SK-N-SH (cell line): ENCODE data around the gene THSD4. TPM values are rescaled to one million over a fixed set of nuclear protein-coding genes. Genes with fewer than 3 reads are reported as not detected.

Experiments used
- CTCF ChIA-PET: fragments of 300-600, 350-600 bp; formaldehyde crosslinking; extraction: SDS; loops from one replicate; lab custom pipeline; 2021; lab: Yijun Ruan, JAX
- POLR2A ChIA-PET: fragments of 350-600 bp; sonication (Branson Sonifier 250); formaldehyde crosslinking; extraction: SDS; loops from one replicate; lab custom pipeline; 2020; ENCODE audit warnings: antibody characterized with exemption, inconsistent platforms; lab: Yijun Ruan, JAX
- DNase-seq: peaks from one replicate; pipeline ENCODE4 v3.0.0; 2012
- H2AFZ ChIP-seq: fragments of 200-600 bp; sonication (generic); 2 replicates; pipeline ENCODE4 v1.8.1; 2016; ENCODE audit warnings: antibody characterized with exemption, mild to moderate bottlenecking, low read depth
- H3F3A ChIP-seq: fragments of 200-600 bp; sonication (generic); replicated peaks from 2 replicates; pipeline ENCODE3; 2016; ENCODE audit warnings: antibody characterized with exemption, mild to moderate bottlenecking; ENCODE audit not compliant: insufficient read depth
- H3K27ac ChIP-seq, 2 experiments: fragments of 200-500 bp in 1 of 2; fragments of 200-600 bp in 1 of 2; sonication (Bioruptor generic) in 1 of 2; sonication (generic), shearing (Covaris generic) in 1 of 2; 2 replicates each; pipeline versions ENCODE4 v1.5.1 to v1.6.1; 2014 to 2016; ENCODE audit warnings: low read depth in 2 of 2, inconsistent platforms in 1 of 2, low read length in 1 of 2, mild to moderate bottlenecking in 1 of 2, mixed read lengths in 1 of 2
- H3K27me3 ChIP-seq: fragments of 200-600 bp; sonication (generic), shearing (Covaris generic); 2 replicates; pipeline ENCODE4 v1.6.1; 2016; ENCODE audit warnings: mixed run types; ENCODE audit not compliant: insufficient read depth
- H3K36me3 ChIP-seq, 2 experiments: fragments of 200-500 bp in 1 of 2; fragments of 200-600 bp in 1 of 2; sonication (Bioruptor generic) in 1 of 2; sonication (generic) in 1 of 2; replicated peaks in 1 of 2; 2 replicates each; pipeline versions ENCODE3 to v1.5.1; 2014 to 2016; ENCODE audit warnings: low read length in 1 of 2, mild to moderate bottlenecking in 1 of 2; ENCODE audit not compliant: insufficient read depth in 2 of 2, control insufficient read depth in 1 of 2
- H3K4me1 ChIP-seq, 2 experiments: fragments of 200-500 bp in 1 of 2; fragments of 200-600 bp in 1 of 2; sonication (Bioruptor generic) in 1 of 2; sonication (generic), shearing (Covaris generic) in 1 of 2; 2 replicates each; pipeline versions ENCODE4 v1.5.1 to v1.6.1; 2014 to 2016; ENCODE audit warnings: low read depth in 1 of 2, low read length in 1 of 2, mixed run types in 1 of 2; ENCODE audit not compliant: insufficient read depth in 2 of 2, control insufficient read depth in 1 of 2
- H3K4me2 ChIP-seq: fragments of 200-600 bp; sonication (generic), shearing (Covaris generic); 2 replicates; pipeline ENCODE4 v1.6.1; 2017; ENCODE audit warnings: mixed run types
- H3K4me3 ChIP-seq, 2 experiments: fragments of 200-500 bp in 1 of 2; fragments of 200-600 bp in 1 of 2; sonication (Bioruptor generic) in 1 of 2; sonication (generic), shearing (Covaris generic) in 1 of 2; 2 replicates each; pipeline versions ENCODE4 v1.5.1 to v1.8.1; 2014 to 2016; ENCODE audit warnings: low read depth in 2 of 2, inconsistent platforms in 1 of 2, low read length in 1 of 2, mild to moderate bottlenecking in 1 of 2, mixed read lengths in 1 of 2, moderate library complexity in 1 of 2
- H3K79me2 ChIP-seq: fragments of 200-600 bp; sonication (generic); 2 replicates; pipeline ENCODE4 v1.8.1; 2017; ENCODE audit warnings: mild to moderate bottlenecking; ENCODE audit not compliant: insufficient read depth
- H3K9ac ChIP-seq: fragments of 200-600 bp; sonication (generic); 2 replicates; pipeline ENCODE4 v1.6.1; 2017; ENCODE audit warnings: mixed run types
- H3K9me2 ChIP-seq: fragments of 200-600 bp; sonication (generic); 2 replicates; pipeline ENCODE4 v1.6.1; 2017; ENCODE audit warnings: mixed run types
- H3K9me3 ChIP-seq: fragments of 200-600 bp; sonication (generic); 2 replicates; pipeline ENCODE4 v1.6.1; 2017; ENCODE audit warnings: mixed run types, mild to moderate bottlenecking, moderate library complexity
- H4K20me1 ChIP-seq: fragments of 200-600 bp; sonication (generic); 2 replicates; pipeline ENCODE4 v1.6.1; 2017; ENCODE audit warnings: mild to moderate bottlenecking, mixed run types; ENCODE audit not compliant: insufficient read depth
- CHD2 ChIP-seq: fragments of 150-350 bp; IDR thresholded peaks from 2 replicates; pipeline ENCODE4 v1.6.1; 2018; ENCODE audit warnings: low read length; ENCODE audit not compliant: partially characterized antibody
- ELF1 ChIP-seq: IDR thresholded peaks from 2 replicates; pipeline ENCODE4 v1.4.0; 2012
- EP300 ChIP-seq, 2 experiments: IDR thresholded peaks; 2 replicates each; pipeline versions ENCODE4 v1.4.0 to v1.6.1; 2012; ENCODE audit warnings: borderline replicate concordance in 1 of 2, low read depth in 1 of 2, low read length in 1 of 2
- FOSL2 ChIP-seq: IDR thresholded peaks from 2 replicates; pipeline ENCODE4 v1.4.0; 2012; ENCODE audit warnings: low read depth, mild to moderate bottlenecking, moderate library complexity, borderline replicate concordance
- FOXJ3 ChIP-seq: sonication (generic); formaldehyde crosslinking; IDR thresholded peaks from 2 replicates; pipeline ENCODE4 v1.5.1; 2020; ENCODE audit warnings: mild to moderate bottlenecking, missing genetic modification reagents
- GABPA ChIP-seq: IDR thresholded peaks from 2 replicates; pipeline ENCODE4 v1.4.0; 2012; ENCODE audit warnings: low read depth, mild to moderate bottlenecking
- JUND ChIP-seq: IDR thresholded peaks from 2 replicates; pipeline ENCODE4 v1.4.0; 2012
- MEF2A ChIP-seq: IDR thresholded peaks from 2 replicates; pipeline ENCODE4 v1.4.0; 2012; ENCODE audit warnings: low read depth, borderline replicate concordance
- POLR2AphosphoS5 ChIP-seq: IDR thresholded peaks from 2 replicates; pipeline ENCODE4 v1.6.1; 2012; ENCODE audit warnings: low read depth, low read length
- RAD21 ChIP-seq: IDR thresholded peaks from 2 replicates; pipeline ENCODE4 v1.6.1; 2012; ENCODE audit warnings: mild to moderate bottlenecking, low read length
- RFX5 ChIP-seq: IDR thresholded peaks from 2 replicates; pipeline ENCODE4 v1.6.1; 2012; ENCODE audit warnings: mild to moderate bottlenecking, improper control_type of control experiment, low read length
- RXRA ChIP-seq: IDR thresholded peaks from 2 replicates; pipeline ENCODE4 v1.4.0; 2012; ENCODE audit warnings: low read depth, mild to moderate bottlenecking, borderline replicate concordance
- TAF1 ChIP-seq: IDR thresholded peaks from 2 replicates; pipeline ENCODE4 v1.6.1; 2012; ENCODE audit warnings: low read depth, mild to moderate bottlenecking, low read length, moderate library complexity, borderline replicate concordance
- TCF12 ChIP-seq: IDR thresholded peaks from 2 replicates; pipeline ENCODE4 v1.4.0; 2012
- TEAD4 ChIP-seq: IDR thresholded peaks from 2 replicates; pipeline ENCODE4 v1.4.0; 2012; ENCODE audit warnings: mild to moderate bottlenecking, borderline replicate concordance; ENCODE audit not compliant: insufficient read depth
- WGBS: methylation state at CpG from one replicate; pipeline ENCODE4 v1.1.6; 2017; ENCODE audit warnings: low lambda C conversion rate; 5-methylcytosine and 5-hydroxymethylcytosine counted together
- polyA plus RNA-seq, 3 experiments: library from polyadenylated mRNA; depleted of rRNA; stranded (reverse); fragments of >200 nt; gene quantifications; 2 replicates each; pipeline ENCODE4 v1.2.3, GENCODE V29; 2012
- TF ChIP-seq, protein P1 (sequence below): IDR thresholded peaks from 2 replicates; pipeline ENCODE4 v1.4.0; 2012; ENCODE audit warnings: low read depth, borderline replicate concordance
- TF ChIP-seq, protein P2 (sequence below): fragments of 200-600 bp; sonication (generic); IDR thresholded peaks from 2 replicates; pipeline ENCODE4 v1.6.1; 2017; ENCODE audit warnings: antibody characterized with exemption, mild to moderate bottlenecking, moderate library complexity
- TF ChIP-seq, protein P3 (sequence below): IDR thresholded peaks from 2 replicates; pipeline ENCODE4; 2012

The THSD4 gene
- polyA plus RNA-seq, 1 of the 3 experiments (the other 2 are of a cell fraction): 79.1 TPM

DNA sequence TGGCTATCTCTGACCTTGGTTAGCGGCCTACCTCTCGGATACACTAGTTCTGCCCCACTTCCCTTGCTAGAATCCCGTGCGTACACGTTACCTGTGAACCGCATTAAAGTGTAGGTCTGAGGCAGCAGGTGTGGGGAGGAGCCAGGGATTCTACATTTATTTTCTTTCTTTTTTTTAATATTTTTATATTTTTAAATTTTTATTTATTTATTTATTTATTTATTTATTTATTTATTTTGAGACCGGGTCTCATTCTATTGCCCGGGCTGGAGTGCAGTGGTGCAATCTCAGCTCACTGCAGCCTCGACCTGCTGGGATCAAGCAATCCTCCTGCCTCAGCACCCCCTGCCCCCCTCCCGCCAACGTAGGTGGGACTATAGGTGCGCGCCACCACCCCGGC, 634.2 kb downstream of the THSD4 start:
- POLR2A ChIA-PET: no interaction called here
- H3F3A ChIP-seq: peaks cover 17% of the 10 kb centered on the region
- H3K36me3 ChIP-seq: peaks cover 0 to 4% of the 10 kb centered on the region in 2 experiments
- CTCF ChIA-PET: interaction anchor here (4.4 kb wide), 1 partner anchor 407 kb away, joined by 27 read pairs; no protein-coding TSS in a partner anchor
- H3K4me3 ChIP-seq: no peak overlapping the region
- no peaks in the 10 kb centered on the region for H4K20me1 ChIP-seq
- H3K79me2 ChIP-seq: no peaks in the 10 kb centered on the region
- no peak overlapping the region for H2AFZ ChIP-seq
- no peak overlapping the region for H3K27ac ChIP-seq
- no peaks in the 10 kb centered on the region for H3K9me3 ChIP-seq
- no peak overlapping the region for H3K4me2 ChIP-seq
- no peaks in the 10 kb centered on the region for H3K27me3 ChIP-seq
- H3K9me2 ChIP-seq: no peaks in the 10 kb centered on the region
- DNase-seq: no peak
- H3K4me1 ChIP-seq: peaks cover 0 to 25% of the 10 kb centered on the region in 2 experiments; a peak in 2 of 4 replicates
- H3K9ac ChIP-seq: no peak overlapping the region
- 94% methylated on average over 14 of the region's 14 CpGs for WGBS
- TF ChIP-seq, protein P1, sequence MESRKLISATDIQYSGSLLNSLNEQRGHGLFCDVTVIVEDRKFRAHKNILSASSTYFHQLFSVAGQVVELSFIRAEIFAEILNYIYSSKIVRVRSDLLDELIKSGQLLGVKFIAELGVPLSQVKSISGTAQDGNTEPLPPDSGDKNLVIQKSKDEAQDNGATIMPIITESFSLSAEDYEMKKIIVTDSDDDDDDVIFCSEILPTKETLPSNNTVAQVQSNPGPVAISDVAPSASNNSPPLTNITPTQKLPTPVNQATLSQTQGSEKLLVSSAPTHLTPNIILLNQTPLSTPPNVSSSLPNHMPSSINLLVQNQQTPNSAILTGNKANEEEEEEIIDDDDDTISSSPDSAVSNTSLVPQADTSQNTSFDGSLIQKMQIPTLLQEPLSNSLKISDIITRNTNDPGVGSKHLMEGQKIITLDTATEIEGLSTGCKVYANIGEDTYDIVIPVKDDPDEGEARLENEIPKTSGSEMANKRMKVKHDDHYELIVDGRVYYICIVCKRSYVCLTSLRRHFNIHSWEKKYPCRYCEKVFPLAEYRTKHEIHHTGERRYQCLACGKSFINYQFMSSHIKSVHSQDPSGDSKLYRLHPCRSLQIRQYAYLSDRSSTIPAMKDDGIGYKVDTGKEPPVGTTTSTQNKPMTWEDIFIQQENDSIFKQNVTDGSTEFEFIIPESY: no peak
- TF ChIP-seq MEF2A (no peak), ELF1 (no peak), GABPA (no peak)
- TF ChIP-seq, all 33 proteins: peak for 0

DNA sequence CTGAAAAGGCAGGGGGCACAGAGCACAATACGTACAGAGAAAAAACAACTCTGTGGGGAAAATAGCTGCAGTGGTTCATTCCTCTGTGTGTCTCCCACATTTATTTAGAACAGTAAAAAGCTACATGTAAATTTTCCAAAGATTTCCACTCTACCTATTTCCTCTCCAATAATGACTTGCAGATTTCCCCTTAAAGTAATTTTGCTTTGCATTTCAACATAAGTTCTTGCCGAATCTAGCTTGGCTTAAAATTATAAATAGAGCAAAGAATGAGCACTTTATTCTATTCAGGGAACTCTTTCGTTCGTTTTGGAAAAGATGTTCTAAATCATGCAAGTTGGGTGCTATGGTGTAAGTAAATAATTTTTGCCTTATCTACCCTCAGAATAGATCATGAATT, 636.9 kb downstream of the THSD4 start:
- H3K4me2 ChIP-seq: no peak overlapping the region
- no peaks in the 10 kb centered on the region for H3K79me2 ChIP-seq
- H3K9me3 ChIP-seq: no peaks in the 10 kb centered on the region
- CTCF ChIA-PET: interaction anchor here (0.6 to 4.9 kb wide), 10 partner anchors 9 to 404 kb away, joined by 3 to 39 read pairs (median 4); no protein-coding TSS in a partner anchor
- TF ChIP-seq TCF12 (no peak), RXRA (no peak), ELF1 (no peak), FOSL2 (no peak), POLR2AphosphoS5 (no peak), RAD21 (no peak), FOXJ3 (no peak), RFX5 (no peak), JUND (no peak), TEAD4 (no peak), TAF1 (no peak), EP300 (IDR thresholded peaks at IDR 0.05; ENCODE audit: borderline replicate concordance in 1 of 2, low read depth in 1 of 2, low read length in 1 of 2) (no peak), CHD2 (no peak)
- TF ChIP-seq, protein P2, sequence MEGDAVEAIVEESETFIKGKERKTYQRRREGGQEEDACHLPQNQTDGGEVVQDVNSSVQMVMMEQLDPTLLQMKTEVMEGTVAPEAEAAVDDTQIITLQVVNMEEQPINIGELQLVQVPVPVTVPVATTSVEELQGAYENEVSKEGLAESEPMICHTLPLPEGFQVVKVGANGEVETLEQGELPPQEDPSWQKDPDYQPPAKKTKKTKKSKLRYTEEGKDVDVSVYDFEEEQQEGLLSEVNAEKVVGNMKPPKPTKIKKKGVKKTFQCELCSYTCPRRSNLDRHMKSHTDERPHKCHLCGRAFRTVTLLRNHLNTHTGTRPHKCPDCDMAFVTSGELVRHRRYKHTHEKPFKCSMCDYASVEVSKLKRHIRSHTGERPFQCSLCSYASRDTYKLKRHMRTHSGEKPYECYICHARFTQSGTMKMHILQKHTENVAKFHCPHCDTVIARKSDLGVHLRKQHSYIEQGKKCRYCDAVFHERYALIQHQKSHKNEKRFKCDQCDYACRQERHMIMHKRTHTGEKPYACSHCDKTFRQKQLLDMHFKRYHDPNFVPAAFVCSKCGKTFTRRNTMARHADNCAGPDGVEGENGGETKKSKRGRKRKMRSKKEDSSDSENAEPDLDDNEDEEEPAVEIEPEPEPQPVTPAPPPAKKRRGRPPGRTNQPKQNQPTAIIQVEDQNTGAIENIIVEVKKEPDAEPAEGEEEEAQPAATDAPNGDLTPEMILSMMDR: no peak
- TF ChIP-seq, protein P3, sequence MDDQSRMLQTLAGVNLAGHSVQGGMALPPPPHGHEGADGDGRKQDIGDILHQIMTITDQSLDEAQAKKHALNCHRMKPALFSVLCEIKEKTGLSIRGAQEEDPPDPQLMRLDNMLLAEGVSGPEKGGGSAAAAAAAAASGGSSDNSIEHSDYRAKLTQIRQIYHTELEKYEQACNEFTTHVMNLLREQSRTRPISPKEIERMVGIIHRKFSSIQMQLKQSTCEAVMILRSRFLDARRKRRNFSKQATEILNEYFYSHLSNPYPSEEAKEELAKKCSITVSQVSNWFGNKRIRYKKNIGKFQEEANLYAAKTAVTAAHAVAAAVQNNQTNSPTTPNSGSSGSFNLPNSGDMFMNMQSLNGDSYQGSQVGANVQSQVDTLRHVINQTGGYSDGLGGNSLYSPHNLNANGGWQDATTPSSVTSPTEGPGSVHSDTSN: no peak
- no peaks in the 10 kb centered on the region for H4K20me1 ChIP-seq
- no peaks in the 10 kb centered on the region for H3K27me3 ChIP-seq
- DNase-seq: no peak
- peaks cover 0 to 14% of the 10 kb centered on the region in 2 experiments for H3K36me3 ChIP-seq
- 69% methylated on average over 4 of the region's 4 CpGs for WGBS
- POLR2A ChIA-PET: no interaction called here
- H3K4me1 ChIP-seq: peaks cover 0 to 25% of the 10 kb centered on the region in 2 experiments; a peak in 2 of 4 replicates
- H3K4me3 ChIP-seq: no peak overlapping the region
- H3K9ac ChIP-seq: no peak overlapping the region
- H2AFZ ChIP-seq: no peak overlapping the region
- no peaks in the 10 kb centered on the region for H3K9me2 ChIP-seq
- H3K27ac ChIP-seq: peak overlapping the region; percentile 34 to 68; a peak in 3 of 4 replicates
- peaks cover 17% of the 10 kb centered on the region for H3F3A ChIP-seq
